T-cell (primary cell): ENCODE data around the gene ZNF888. TPM values are rescaled to one million over a fixed set of nuclear protein-coding genes. Genes with fewer than 3 reads are reported as not detected.
"Not testable (repeated sequence)": the region's sequence is repeated elsewhere in the genome, so short reads cannot be mapped to it uniquely, and the experiment has no call there.

ENCODE experiments used
- ATAC-seq, 4 experiments: fragments of 200-7000 bp in 3 of 4; fragments of 150-1000 bp in 1 of 4; cut with Tn5 transposase; replicated peaks in 1 of 4; 1 replicate in 3 of 4; 2 replicates in 1 of 4; pipeline ENCODE4 v1.10.0; 2021; ENCODE audit warnings: moderate library complexity in 3 of 4, mild to moderate bottlenecking in 2 of 4, moderate number of reproducible peaks in 1 of 4
- CTCF ChIA-PET, 2 donors: fragments of 300-600 bp; sonication (Branson Sonifier 250); formaldehyde crosslinking; loops; one replicate each; lab custom pipeline; 2022; ENCODE audit warnings: antibody characterized with exemption in 2 of 2; lab: Charles Lee
- POLR2A ChIA-PET, 2 donors: fragments of 300-600 bp; sonication (Branson Sonifier 250); formaldehyde crosslinking; loops; one replicate each; lab custom pipeline; 2022; ENCODE audit warnings: antibody characterized with exemption in 2 of 2; lab: Charles Lee
- DNase-seq, 35 experiments: peaks; one replicate each; pipeline versions ENCODE4 v3.0.0 to v3.0.0-alpha.2; 2013 to 2023
- H3K27ac ChIP-seq: one replicate; pipeline ENCODE4 v1.5.1; 2013; ENCODE audit warnings: low read length
- H3K27me3 ChIP-seq, 2 experiments: replicated peaks in 1 of 2; 1 replicate in 1 of 2; 2 replicates in 1 of 2; pipeline versions ENCODE4 v1.6.1 to v1.7.0; 2013; ENCODE audit warnings: low read length in 1 of 2, mixed read lengths in 1 of 2; ENCODE audit not compliant: control insufficient read depth in 2 of 2, insufficient read depth in 2 of 2; ENCODE audit errors: extremely low read depth in 1 of 2
- H3K36me3 ChIP-seq, 2 donors: 1 replicate in 1 of 2; 2 replicates in 1 of 2; pipeline versions ENCODE4 v1.6.1 to v1.7.0; 2013; ENCODE audit warnings: low read length in 1 of 2; ENCODE audit not compliant: control insufficient read depth in 2 of 2, insufficient read depth in 1 of 2; ENCODE audit errors: extremely low read depth in 1 of 2
- H3K4me1 ChIP-seq, 2 experiments: 1 replicate in 1 of 2; 2 replicates in 1 of 2; pipeline versions ENCODE4 v1.6.1 to v1.7.0; 2013; ENCODE audit warnings: low read length in 2 of 2, mixed read lengths in 1 of 2; ENCODE audit not compliant: insufficient read depth in 2 of 2, control insufficient read depth in 1 of 2; ENCODE audit errors: extremely low read depth in 1 of 2
- H3K4me3 ChIP-seq, 2 donors: 1 replicate in 1 of 2; 2 replicates in 1 of 2; pipeline versions ENCODE4 v1.5.1 to v1.7.0; 2013; ENCODE audit warnings: mild to moderate bottlenecking in 2 of 2, low read length in 1 of 2, moderate library complexity in 1 of 2; ENCODE audit not compliant: control insufficient read depth in 1 of 2; ENCODE audit errors: extremely low read depth in 1 of 2
- H3K9me3 ChIP-seq: 2 replicates; pipeline ENCODE4 v1.7.0; 2013
- H3K27ac Mint-ChIP-seq, 2 donors: one replicate each; pipeline ENCODE4 v1.8.0; 2020 to 2021; ENCODE audit warnings: mild to moderate bottlenecking in 2 of 2, mixed read lengths in 2 of 2
- H3K27me3 Mint-ChIP-seq, 2 donors: one replicate each; pipeline ENCODE4 v1.8.0; 2021 to 2022; ENCODE audit warnings: mixed read lengths in 2 of 2
- H3K36me3 Mint-ChIP-seq: one replicate; pipeline ENCODE4 v1.8.0; 2021; ENCODE audit warnings: mixed read lengths
- H3K4me1 Mint-ChIP-seq, 3 donors: one replicate each; pipeline ENCODE4 v1.8.0; 2020 to 2022; ENCODE audit warnings: mixed read lengths in 3 of 3, mild to moderate bottlenecking in 1 of 3
- H3K4me3 Mint-ChIP-seq, 3 donors: one replicate each; pipeline ENCODE4 v1.8.0; 2020 to 2022; ENCODE audit warnings: mild to moderate bottlenecking in 3 of 3, mixed read lengths in 3 of 3, moderate library complexity in 3 of 3
- H3K9me3 Mint-ChIP-seq, 3 donors: one replicate each; pipeline ENCODE4 v1.8.0; 2020 to 2022; ENCODE audit warnings: mixed read lengths in 3 of 3
- WGBS: methylation state at CpG from one replicate; pipeline ENCODE4 v1.1.5; 2013; ENCODE audit warnings: missing lambda C conversion rate; ENCODE audit not compliant: insufficient coverage; 5-methylcytosine and 5-hydroxymethylcytosine counted together
- total RNA-seq, 35 experiments: library from RNA in 6 of 35; stranded (reverse) in 6 of 35; fragments of 120-200 nt in 1 of 35; gene quantifications; one replicate each; pipeline versions ENCODE4 v1.2.1 to v1.2.4 and lab custom pipeline; 2013 to 2026

ZNF888 gene
- total RNA-seq, 5 donors from 2014 or later (not counting 1 experiment from before 2014, with no cell fraction given): 2.7 to 5.6 (median 4.5) TPM

- H3K4me3 ChIP-seq, H3K9me3 ChIP-seq, H3K27me3 ChIP-seq, H3K4me3 Mint-ChIP-seq, ATAC-seq, H3K4me1 Mint-ChIP-seq, H3K27ac ChIP-seq, POLR2A ChIA-PET, H3K4me1 ChIP-seq, H3K27me3 Mint-ChIP-seq, H3K27ac Mint-ChIP-seq, CTCF ChIA-PET, DNase-seq: not testable (repeated sequence)
- H3K36me3 ChIP-seq: peaks cover 0 to 15% of the 10 kb centered on the region in 2 donors
- Mint-ChIP-seq H3K9me3 (peaks cover 17 to 40% (median 25%) of the 10 kb centered on the region in 3 donors), H3K36me3 (peaks cover 34% of the 10 kb centered on the region)
- WGBS: 95% methylated on average over 8 of the region's 16 CpGs
Observed at GRCh38 chr19:52904052-52904780, 19.0 kb downstream of the ZNF888 start.

GRCh38 chr19:52901842-52902241 is 21.4 kb downstream of the ZNF888 start:
- peaks cover 20% of the 10 kb centered on the region for H3K36me3 Mint-ChIP-seq
- H3K27me3 Mint-ChIP-seq: no peaks in the 10 kb centered on the region
- ATAC-seq: no peak
- no peak overlapping the region for H3K4me3 Mint-ChIP-seq
- no CpG with 5 or more reads among the region's 3 CpGs for WGBS
- Histone ChIP-seq H3K9me3 (peaks cover 2% of the 10 kb centered on the region), H3K4me1 (peaks cover 0 to 13% of the 10 kb centered on the region in 2 experiments), H3K4me3 (no peak overlapping the region), H3K27ac (no peak overlapping the region), H3K27me3 (no peaks in the 10 kb centered on the region), H3K36me3 (no peaks in the 10 kb centered on the region)
- H3K9me3 Mint-ChIP-seq: peaks cover 9 to 22% (median 14%) of the 10 kb centered on the region in 3 donors
- H3K27ac Mint-ChIP-seq: no peak overlapping the region
- H3K4me1 Mint-ChIP-seq: peaks cover 9 to 21% (median 11%) of the 10 kb centered on the region in 3 donors
- ChIA-PET POLR2A (no interaction called here), CTCF (interaction anchor here in 1 of 2 donors (0.6 to 0.7 kb wide), 2 partner anchors 40 to 530 kb away, joined by 3 to 4 read pairs; partner anchors contain the start of gene ZNF761)
- DNase-seq: no peak

- H3K9me3 Mint-ChIP-seq, POLR2A ChIA-PET, H3K9me3 ChIP-seq, ATAC-seq, H3K27ac Mint-ChIP-seq, DNase-seq, H3K4me3 ChIP-seq, H3K36me3 ChIP-seq, CTCF ChIA-PET, H3K27me3 ChIP-seq, H3K27me3 Mint-ChIP-seq, H3K27ac ChIP-seq: not testable (repeated sequence)
- Mint-ChIP-seq H3K36me3 (peaks cover 12% of the 10 kb centered on the region), H3K4me3 (peak overlapping the region; percentile 10 to 88 (median 22)), H3K4me1 (peaks cover 13 to 25% (median 21%) of the 10 kb centered on the region in 3 donors)
- 100% methylated on average over 6 of the region's 10 CpGs for whole genome bisulfite sequencing
- H3K4me1 ChIP-seq: peaks cover 0 to 21% of the 10 kb centered on the region in 2 experiments
Observed at GRCh38 chr19:52898596-52898995, 24.6 kb downstream of the ZNF888 start.

GRCh38 chr19:52898101-52898500 is 25.1 kb downstream of the ZNF888 start:
- ChIA-PET CTCF (no interaction called here), POLR2A (no interaction called here)
- peak overlapping the region; percentile 67 to 93 for H3K4me3 ChIP-seq
- DNase-seq (no peak), ATAC-seq (no peak)
- H3K27me3 Mint-ChIP-seq: no peaks in the 10 kb centered on the region
- no peaks in the 10 kb centered on the region for H3K9me3 ChIP-seq
- peak overlapping the region; percentile 32 for H3K27ac ChIP-seq
- H3K4me3 Mint-ChIP-seq: peak overlapping the region; percentile 88 to 90 (median 89)
- H3K36me3 Mint-ChIP-seq: peaks cover 16% of the 10 kb centered on the region
- no peaks in the 10 kb centered on the region for H3K27me3 ChIP-seq
- 100% methylated on average over 2 of the region's 15 CpGs for WGBS
- peak overlapping the region in 1 of 2 donors; percentile 91 for H3K27ac Mint-ChIP-seq
- H3K9me3 Mint-ChIP-seq: peaks cover 0 to 4% (median 2%) of the 10 kb centered on the region in 3 donors
- no peaks in the 10 kb centered on the region for H3K36me3 ChIP-seq
- H3K4me1 ChIP-seq: peaks cover 0 to 21% of the 10 kb centered on the region in 2 experiments
- peaks cover 13 to 26% (median 21%) of the 10 kb centered on the region in 3 donors for H3K4me1 Mint-ChIP-seq

GRCh38 chr19:52897138-52897935 is 25.9 kb downstream of the ZNF888 start, which contains the start of gene ZNF320:
Gene ZNF320 (minus strand): TSS chr19:52897635. CDS start chr19:52890255, 7,380 bp downstream.
- Histone ChIP-seq H3K9me3 (no peaks in the 10 kb centered on the region), H3K4me1 (peaks cover 0 to 21% of the 10 kb centered on the region in 2 experiments), H3K36me3 (peaks cover 1 to 2% of the 10 kb centered on the region in 2 donors), H3K4me3 (peak within 1 kb of the TSS; percentile 67 to 93), H3K27me3 (no peaks in the 10 kb centered on the region), H3K27ac (peak within 1 kb of the TSS; percentile 32)
- CTCF ChIA-PET: no interaction called here
- Mint-ChIP-seq H3K27ac (peak within 1 kb of the TSS; percentile 70 to 91), H3K27me3 (no peaks in the 10 kb centered on the region), H3K4me1 (peaks cover 18 to 32% (median 23%) of the 10 kb centered on the region in 3 donors), H3K9me3 (peaks cover 0 to 4% (median 2%) of the 10 kb centered on the region in 3 donors), H3K36me3 (peaks cover 24% of the 10 kb centered on the region), H3K4me3 (peak within 1 kb of the TSS; percentile 88 to 90 (median 89))
- POLR2A ChIA-PET: no interaction called here
- ATAC-seq: peak; percentile 100
- DNase-seq: peak; percentile 77 to 94 (median 89)
- 4% methylated on average over 55 of the region's 56 CpGs for WGBS
